ENCODE measurements around the gene SNX27.
"Not testable (repeated sequence)": the region's sequence is repeated elsewhere in the genome, so short reads cannot be mapped to it uniquely, and the experiment has no call there.

Gene SNX27

GRCh38 chr1:151723726-151724370 lies 112.0 kb downstream of the SNX27 start:
- DNase-seq: no peak

GRCh38 chr1:151728151-151729054 lies 116.6 kb downstream of the SNX27 start:
- no peak for DNase-seq

- no peak for DNase-seq
Measured at GRCh38 chr1:151729157-151729965, 117.5 kb downstream of the SNX27 start.

- DNase-seq: no peak
Measured at GRCh38 chr1:151729966-151730291, 118.1 kb downstream of the SNX27 start.

GRCh38 chr1:151733126-151733525 lies 121.3 kb downstream of the SNX27 start:
- no peak for DNase-seq

- DNase-seq: not testable (repeated sequence)
Measured at GRCh38 chr1:151733995-151734394, 122.1 kb downstream of the SNX27 start.

- DNase-seq: no peak
Measured at GRCh38 chr1:151737026-151737425, 125.2 kb downstream of the SNX27 start.

GRCh38 chr1:151737479-151737878 lies 125.6 kb downstream of the SNX27 start:
- DNase-seq: no peak

- DNase-seq: no peak
Measured at GRCh38 chr1:151739590-151740355, 127.9 kb downstream of the SNX27 start.

- no peak for DNase-seq
Measured at GRCh38 chr1:151741516-151741915, 129.7 kb downstream of the SNX27 start.
